A172 (cell line): ENCODE results near the gene VPS50. TPM values are rescaled to one million over a fixed set of nuclear protein-coding genes. Genes with fewer than 3 reads are reported as not detected.
"Not testable (repeated sequence)": the region's sequence is repeated elsewhere in the genome, so short reads cannot be mapped to it uniquely, and the experiment has no call there.

Experiments
- DNase-seq: peaks from one replicate; pipeline ENCODE4 v3.0.0-alpha.2; 2015; ENCODE audit warnings: low spot score
- total RNA-seq: library from RNA; depleted of rRNA; stranded (reverse); fragments of >200 nt; shearing (Covaris generic); gene quantifications from 2 replicates; pipeline ENCODE4 v1.2.3, GENCODE V29; 2014

VPS50 gene
- total RNA-seq, 1 experiment from 2014 or later = 54.3 TPM

DNA sequence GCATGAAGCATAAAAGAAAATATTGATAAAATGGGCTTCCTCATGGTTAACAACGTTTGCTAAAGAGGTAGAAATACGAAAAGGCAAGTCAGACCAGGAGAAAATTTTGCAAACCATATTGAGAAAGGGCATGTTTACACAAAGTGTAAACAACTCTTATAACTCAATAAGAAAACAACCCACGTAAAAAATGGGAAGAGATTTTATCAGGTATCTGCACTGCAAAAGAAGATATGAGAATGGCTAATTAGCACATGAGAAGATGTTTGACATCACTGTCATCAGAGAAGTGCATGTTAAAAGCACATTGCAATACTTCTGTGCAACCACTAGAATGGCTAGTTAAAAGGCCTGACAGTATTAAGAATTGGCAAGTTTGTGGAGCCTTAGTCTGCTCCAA is 99.5 kb downstream of the VPS50 start:
- DNase-seq = no peak

GRCh38 chr7:93332172-93332571 is 100.0 kb downstream of the VPS50 start:
- DNase-seq = no peak

GRCh38 chr7:93337052-93337451 is 104.9 kb downstream of the VPS50 start:
- DNase-seq = no peak

DNA sequence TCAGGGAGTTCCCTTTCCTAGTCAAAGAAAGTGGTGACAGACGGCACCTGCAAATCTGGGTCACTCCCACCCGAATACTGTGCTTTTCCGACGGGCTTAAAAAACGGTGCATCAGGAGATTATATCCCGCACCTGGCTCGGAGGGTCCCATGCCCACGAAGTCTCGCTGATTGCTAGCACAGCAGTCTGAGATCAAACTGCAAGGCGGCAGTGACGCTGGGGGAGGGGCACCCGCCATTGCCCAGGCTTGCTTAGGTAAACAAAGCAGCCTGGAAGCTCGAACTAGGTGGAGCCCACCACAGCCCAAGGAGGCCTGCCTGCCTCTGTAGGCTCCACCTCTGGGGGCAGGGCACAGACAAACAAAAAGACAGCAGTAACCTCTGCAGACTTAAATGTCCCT is 110.0 kb downstream of the VPS50 start:
- DNase-seq = not testable (repeated sequence)

DNA sequence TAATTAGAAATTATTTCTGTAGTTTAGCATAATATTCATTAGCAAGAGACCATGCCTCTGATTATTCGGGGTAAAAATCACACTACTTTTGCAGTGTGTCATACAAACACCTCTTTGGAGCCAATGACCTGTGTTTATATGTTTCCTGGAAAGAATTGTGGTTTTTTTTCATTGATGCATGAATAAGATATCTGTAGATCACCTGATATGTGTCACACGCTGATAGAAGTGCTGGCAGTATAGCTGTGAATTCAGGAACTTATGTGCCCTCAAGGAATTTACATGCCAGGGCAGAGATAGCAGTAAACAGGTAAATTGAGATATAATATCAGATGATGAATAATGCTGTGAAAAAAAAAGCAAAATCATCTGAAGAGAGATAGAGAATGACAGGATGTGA is 118.2 kb downstream of the VPS50 start:
- DNase-seq = no peak

- DNase-seq = no peak
Observed at GRCh38 chr7:93352881-93353280, 120.7 kb downstream of the VPS50 start.

DNA sequence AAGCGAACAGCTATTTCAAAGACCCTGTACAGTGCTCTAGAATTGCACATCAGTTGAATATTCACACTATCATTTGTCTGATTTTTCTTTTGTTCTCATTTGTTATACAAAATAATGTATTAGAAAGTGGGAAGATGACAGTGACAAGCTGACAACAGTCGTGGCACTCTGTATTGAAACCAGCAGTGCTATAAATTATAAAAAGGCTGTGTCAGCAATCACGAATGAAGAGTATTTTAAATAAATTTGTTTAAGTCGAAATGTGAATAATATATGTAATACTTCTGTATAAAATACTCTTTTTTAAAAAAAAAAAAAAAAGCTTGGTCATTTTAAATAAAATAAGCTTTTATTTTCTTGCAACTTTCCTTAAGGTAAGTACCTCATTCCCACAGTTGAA is 122.6 kb downstream of the VPS50 start:
- DNase-seq = no peak

DNA sequence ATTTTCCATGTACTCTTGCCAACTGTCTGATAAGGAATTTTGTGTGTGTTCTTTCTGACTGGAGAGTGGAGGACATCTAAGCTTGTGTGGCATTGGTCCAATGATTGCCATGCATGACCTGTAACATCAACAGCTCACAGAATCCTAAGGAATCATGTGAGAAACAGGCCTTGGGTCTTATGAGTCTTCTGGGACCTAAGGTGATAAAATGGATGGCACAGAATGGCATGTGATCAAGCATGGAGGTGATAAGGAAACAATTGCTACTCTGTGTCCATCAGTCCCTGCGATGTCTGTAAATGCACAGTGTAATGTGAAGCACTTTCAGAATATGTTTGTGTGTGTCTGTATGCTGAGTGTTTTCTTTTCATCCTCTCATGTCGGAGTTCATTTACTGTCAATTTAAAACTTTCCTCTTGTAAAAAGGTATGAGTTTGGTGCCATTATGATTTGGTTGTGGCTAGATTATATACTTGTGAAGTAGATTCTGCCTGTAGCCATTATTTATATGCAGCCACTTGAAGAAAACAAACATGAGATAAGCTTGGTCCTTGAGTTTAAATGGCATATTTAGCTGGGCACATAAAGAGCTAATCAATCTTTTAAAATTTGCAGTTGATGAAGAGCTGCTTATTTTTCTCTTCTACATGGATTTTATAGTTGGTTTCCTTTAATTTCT is 127.5 kb downstream of the VPS50 start:
- DNase-seq = no peak

- no peak for DNase-seq
Observed at GRCh38 chr7:93361853-93362252, 129.7 kb downstream of the VPS50 start.

- DNase-seq = no peak
Observed at GRCh38 chr7:93364806-93365205, 132.6 kb downstream of the VPS50 start.

- DNase-seq = no peak
Observed at GRCh38 chr7:93365341-93365740, 133.2 kb downstream of the VPS50 start.

DNA sequence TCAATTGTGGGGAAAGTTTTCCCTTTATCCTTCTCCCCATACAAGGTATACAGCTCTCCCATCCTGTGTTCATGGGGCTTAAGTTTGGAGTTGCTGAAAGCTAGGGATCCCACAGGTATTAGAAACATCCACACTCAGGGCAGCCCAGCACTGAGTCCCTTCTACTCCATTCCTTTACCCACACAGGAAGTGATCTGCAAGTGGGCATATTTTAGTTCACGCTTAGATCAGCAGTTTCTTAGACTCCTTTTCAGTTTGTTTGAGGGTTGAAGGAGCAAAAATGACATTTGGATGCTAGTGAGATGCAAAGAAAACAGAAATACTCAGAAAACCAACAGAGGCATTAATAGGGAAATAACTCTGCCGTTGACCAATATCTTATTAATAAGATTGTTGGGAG is 134.7 kb downstream of the VPS50 start:
- DNase-seq = no peak

DNA sequence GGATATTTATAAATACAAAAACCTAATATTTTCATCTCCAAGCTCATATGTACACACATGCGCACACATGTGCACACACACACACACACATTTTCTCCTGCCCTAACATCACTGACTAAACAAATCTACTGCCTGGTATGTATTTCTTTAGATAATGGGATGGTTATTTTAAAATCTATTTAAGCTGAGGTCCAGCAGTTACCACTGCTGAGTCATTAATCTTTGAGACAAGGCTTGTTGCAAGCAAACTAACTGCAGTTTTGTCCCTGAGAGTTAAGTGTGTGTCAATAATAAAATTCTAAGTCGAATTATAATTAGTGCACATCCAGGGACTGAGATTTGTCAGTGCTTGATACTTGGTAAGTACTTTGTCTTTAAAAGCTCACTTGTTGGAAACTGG is 135.1 kb downstream of the VPS50 start:
- DNase-seq = no peak

GRCh38 chr7:93370937-93371336 is 138.8 kb downstream of the VPS50 start:
- not testable (repeated sequence) for DNase-seq

- DNase-seq = no peak
Observed at GRCh38 chr7:93373537-93373936, 141.4 kb downstream of the VPS50 start.

- peak; percentile 35 for DNase-seq
Observed at GRCh38 chr7:93374345-93374940, 142.3 kb downstream of the VPS50 start.

GRCh38 chr7:93375603-93376002 is 143.4 kb downstream of the VPS50 start:
- DNase-seq = no peak

GRCh38 chr7:93378131-93378760 is 146.1 kb downstream of the VPS50 start:
- no peak for DNase-seq

DNA sequence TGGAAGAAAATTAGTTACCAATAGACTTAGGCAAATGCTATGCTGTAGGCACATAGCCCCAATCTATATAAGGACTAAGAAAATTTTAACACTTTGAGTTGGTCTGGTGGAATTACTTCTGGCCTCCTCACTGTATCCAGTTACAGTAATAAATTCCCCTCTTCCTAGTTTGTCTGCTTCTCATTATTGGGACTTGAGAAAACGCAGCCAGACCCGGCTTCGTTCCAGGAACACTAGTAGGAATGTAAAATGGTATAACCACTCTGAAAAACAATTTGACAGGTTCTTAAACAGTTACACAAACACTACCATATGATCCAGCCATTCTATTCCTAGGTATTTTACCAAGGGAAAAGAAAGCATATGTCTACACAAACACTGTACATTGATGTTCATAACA is 150.2 kb downstream of the VPS50 start:
- no peak for DNase-seq

DNA sequence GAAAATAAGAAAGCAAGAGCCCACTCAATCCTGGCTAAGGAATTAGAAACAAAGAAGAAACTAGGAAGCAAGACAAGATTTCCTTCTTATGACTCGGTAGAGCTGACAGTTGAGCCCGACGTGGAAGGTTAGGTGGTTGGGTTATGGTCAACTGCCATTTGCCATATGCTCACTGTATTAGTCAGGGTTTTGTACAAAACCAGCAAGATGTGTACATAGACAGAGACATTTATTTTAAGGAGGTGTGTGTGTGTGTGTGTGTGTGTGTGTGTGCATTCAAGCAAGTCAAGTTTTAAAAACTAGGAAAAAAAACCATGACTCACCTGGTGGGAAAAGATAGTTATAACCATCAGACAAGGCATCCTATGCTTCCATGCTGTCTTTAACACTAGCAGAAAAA is 158.5 kb downstream of the VPS50 start:
- DNase-seq = no peak

- DNase-seq = no peak
Observed at GRCh38 chr7:93392984-93393383, 160.8 kb downstream of the VPS50 start.

- DNase-seq = no peak
Observed at GRCh38 chr7:93399642-93400041, 167.5 kb downstream of the VPS50 start.

DNA sequence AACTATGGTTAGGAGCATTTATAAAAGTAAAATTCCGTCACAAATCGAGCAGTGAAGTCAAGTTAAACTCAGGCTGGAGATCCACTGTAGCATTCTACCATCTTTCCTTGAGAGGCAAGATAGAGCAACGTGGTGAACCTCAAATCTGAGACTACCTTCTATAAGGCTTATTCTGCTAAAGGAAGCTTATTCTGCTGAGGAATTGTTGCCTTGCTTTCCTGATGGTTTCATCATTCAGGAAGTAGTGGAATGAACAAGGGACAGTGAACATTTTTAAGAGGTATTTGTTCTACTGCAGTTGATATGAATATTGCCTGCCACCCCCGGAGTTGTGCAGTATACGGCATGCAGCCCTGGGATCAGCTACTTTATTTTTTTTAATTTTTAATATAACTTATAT is 170.8 kb downstream of the VPS50 start:
- DNase-seq = no peak
